GM03348 (cell line): Measurements from ENCODE around the gene HTR2B.
"Not testable (repeated sequence)": the region's sequence is repeated elsewhere in the genome, so short reads cannot be mapped to it uniquely, and the experiment has no call there.

ENCODE experiments used
- DNase-seq: peaks from one replicate; pipeline ENCODE4 v3.0.0; 2012; ENCODE audit warnings: low spot score

Gene HTR2B

DNA sequence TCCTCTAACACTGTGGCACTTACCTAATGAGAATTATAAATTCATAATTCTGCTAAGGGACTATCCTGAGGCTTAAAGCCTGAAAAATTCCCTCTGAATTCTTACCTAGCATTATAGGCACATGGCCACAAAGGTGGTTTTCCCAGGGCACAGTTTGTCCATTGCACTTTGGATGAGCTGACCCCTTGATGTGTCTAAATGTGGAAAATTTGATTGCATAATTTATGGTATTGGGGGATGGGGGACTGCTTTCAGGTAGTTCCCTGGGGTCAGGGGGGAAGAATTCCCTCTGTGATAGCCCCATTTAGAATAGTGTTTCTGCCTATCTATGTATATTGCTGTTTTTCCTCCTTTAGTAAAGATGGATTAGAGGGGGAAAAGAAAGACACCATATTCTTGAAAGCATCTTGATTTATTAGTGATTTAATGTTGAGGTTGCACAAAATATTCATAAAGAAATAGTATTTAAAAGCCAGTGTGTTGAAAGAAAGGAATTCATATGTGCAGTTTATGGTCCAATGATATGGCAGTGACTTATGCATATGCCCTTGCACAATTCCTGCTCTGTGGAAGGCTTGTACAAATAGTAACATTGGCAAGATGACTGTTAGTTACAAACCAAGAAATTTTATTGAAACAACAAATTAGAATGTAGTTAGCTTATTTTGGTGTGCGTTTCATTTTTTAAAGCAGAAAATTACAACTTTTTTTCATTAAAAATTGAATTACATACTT, 8.7 kb upstream of the HTR2B start:
- DNase-seq = no peak

DNA sequence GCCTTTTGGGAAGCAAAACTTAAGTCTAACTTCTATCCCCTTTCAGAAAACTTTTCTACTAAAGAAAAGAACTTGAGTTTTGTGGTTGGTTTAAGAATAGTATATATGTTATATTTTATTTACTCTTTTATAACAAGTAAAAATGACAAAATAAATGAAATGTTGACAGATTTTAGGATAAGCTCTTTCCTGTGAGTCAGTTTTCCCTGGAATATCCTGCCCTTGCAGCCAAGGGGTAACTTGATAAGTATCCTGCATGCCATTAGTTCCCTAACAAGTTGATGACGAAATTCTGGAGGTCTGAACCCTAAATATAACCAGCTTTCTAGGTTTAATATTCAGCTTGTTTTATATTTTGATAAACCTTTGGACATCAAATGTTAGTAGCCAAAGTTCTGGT, 7.3 kb upstream of the HTR2B start:
- DNase-seq = peak; percentile 24

- DNase-seq = no peak
Observed at GRCh38 chr2:231130336-231131056, 5.7 kb upstream of the HTR2B start.

DNA sequence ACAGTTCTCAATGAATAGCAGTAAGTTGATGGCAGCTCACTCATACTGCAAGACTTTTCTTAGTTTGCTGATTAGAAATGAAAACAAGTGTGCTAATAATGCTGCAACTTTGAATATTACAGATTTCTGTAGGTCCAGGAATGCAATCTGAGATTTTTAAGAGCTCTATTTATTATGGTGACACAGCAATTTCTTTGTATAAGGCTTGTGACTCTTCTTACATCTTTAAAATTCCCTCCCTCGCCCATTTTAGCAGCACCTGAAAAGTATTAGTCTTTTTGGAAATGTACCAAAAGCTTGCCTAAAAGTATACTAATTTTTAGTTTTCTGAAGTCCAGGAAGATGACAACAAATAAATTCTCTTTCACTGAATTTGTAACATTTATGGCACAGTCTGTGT, 4.4 kb upstream of the HTR2B start:
- no peak for DNase-seq

- DNase-seq = no peak
Observed at GRCh38 chr2:231128541-231128940, 3.7 kb upstream of the HTR2B start.

- DNase-seq = no peak
Observed at GRCh38 chr2:231127936-231128335, 3.1 kb upstream of the HTR2B start.

DNA sequence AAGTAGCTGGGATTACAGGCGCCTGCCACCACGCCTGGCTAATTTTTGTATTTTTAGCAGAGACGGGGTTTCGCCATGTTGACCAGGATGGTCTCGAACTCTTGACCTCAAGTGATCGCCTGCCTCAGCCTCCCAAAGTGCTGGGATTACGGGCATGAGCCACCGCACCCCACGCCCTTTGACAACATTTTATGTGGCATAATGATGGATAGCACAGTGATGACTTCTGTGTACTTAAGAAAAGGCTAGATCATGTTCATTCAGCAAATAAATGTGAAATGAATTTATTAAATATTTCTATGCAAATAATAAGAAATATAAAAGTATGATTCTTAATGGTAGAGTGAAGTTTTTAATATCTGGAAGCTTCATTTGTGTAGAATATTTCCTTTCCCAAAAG, 2.6 kb upstream of the HTR2B start:
- no peak for DNase-seq

DNA sequence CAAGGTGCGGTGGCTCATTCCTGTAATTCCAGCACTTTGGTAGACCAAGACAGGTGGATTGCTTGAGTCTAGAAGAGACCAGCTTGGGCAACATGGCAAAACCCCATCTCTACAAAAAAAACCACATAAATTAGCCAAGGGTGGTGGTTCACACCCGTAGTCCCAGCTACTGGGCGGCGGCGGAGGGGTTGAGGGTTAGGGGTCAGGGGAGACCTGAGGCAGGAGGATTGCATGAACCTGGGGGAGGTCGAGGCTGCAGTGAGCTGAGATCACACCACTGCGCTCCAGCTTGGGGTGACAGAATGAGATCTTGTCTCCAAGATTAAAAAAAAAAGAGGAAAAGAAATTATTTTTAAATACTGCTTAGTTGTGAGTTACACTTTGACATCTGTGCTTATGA, 1.3 kb upstream of the HTR2B start:
- DNase-seq = no peak

- DNase-seq = no peak
Observed at GRCh38 chr2:231123362-231123898, 1.4 kb downstream of the HTR2B start.

- DNase-seq = no peak
Observed at GRCh38 chr2:231118614-231118942, 6.3 kb downstream of the HTR2B start.

GRCh38 chr2:231117922-231118613, 6.8 kb downstream of the HTR2B start:
- no peak for DNase-seq

GRCh38 chr2:231117148-231117547, 7.7 kb downstream of the HTR2B start:
- no peak for DNase-seq

DNA sequence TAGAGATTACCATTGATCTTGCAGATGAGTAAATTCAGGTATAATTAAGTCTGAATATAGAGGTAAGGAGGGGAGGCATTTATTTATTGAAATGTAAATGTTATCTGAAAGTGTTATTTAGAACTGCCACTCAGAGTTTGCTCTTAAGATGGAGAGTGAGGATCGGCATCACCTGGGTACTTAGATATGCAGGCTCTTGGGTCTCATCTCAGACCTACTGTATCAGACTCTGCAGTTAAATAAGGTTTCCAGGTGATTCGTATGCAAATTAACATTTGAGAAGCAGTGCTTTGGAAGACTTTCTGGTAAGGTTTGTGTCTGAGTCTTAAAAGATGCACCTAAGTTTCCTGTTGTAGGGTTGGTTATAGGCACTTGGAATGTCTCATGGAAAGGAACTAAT, 9.2 kb downstream of the HTR2B start:
- DNase-seq = no peak

DNA sequence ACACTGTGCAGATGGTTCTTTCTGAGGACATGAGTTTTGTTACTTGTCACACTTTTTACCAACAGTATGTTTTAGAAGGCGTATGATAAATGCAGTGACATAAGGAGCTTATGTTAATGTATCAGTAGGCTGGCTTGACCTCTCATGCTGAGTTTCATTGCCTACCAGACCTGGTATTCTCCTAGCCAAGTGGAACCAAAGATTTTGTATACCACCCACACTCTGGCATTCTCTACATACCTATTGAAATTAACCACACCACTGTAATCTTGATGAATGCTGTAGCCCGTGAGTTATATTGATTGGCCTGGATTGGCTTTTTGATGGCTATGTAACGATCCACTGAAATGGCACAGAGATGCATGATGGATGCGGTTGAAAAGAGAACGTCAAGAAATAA, 11.4 kb downstream of the HTR2B start:
- no peak for DNase-seq

DNA sequence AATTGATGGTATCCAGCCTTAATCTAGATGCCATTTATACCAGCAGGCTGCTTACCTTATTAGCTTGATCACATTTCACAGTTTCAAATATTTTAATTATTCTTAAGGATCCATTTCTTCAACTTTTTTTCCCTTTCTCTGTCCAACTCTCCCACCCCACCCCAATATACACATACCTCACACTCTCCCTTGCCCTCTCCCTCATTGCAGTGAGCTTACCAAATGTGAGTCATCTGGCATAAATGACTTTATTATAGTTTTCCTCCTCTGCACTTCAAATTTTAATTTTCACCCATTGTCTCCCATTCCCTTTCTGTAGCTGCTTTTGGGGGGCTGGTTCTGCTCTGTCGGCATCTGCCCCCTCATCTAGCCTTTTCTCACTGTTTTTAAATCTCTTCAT, 12.9 kb downstream of the HTR2B start:
- peak; percentile 47 for DNase-seq

DNA sequence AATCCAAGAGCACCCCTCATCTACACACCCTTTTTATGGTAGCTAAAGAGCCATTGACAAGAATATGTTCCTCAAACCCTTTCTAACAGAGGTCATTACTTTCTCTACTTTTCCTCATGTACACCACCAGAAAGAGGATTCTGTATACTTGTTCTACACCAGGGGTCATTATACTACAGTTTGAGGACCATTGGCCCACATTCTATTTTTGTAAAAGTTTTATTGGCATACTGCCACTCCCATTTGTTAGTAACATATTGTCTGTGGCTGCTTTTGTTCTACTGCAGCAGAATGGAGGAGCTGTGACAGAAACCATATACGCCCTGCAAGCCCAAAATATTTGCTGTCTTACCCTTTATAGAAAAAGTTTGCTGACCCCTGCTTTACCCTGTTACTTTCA, 14.3 kb downstream of the HTR2B start:
- DNase-seq = peak; percentile 12

DNA sequence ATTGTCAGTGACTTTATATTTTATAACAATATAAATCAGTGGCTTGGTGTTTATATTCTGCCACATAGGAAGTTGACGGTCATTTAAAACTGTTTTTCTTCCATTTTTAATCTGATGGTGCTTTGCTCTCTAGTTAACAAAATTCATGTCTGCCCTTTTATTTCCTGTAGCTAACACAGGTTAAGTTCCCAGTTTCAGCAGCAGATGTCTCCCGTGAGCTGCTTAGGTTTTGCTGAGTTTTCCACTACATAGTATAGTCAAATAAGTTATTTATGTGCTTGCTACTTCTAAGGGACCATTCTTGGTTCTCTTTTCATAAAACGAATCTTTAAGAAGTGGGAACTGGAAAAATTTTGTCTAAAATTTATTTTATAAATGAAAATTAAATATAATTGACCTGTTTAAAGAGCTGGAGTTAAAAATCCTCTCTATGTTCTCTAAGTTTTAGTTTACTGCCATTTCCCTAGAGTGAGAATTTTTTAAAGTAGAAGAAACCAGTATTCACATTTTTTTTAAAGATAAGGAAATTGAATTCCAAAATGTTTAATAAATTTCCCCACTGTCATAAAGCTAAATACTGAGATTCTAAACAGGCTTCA, 20.6 kb downstream of the HTR2B start:
- peak; percentile 62 for DNase-seq

- peak; percentile 13 for DNase-seq
Observed at GRCh38 chr2:231102772-231103171, 22.1 kb downstream of the HTR2B start.

GRCh38 chr2:231100990-231101389, 23.9 kb downstream of the HTR2B start:
- no peak for DNase-seq

DNA sequence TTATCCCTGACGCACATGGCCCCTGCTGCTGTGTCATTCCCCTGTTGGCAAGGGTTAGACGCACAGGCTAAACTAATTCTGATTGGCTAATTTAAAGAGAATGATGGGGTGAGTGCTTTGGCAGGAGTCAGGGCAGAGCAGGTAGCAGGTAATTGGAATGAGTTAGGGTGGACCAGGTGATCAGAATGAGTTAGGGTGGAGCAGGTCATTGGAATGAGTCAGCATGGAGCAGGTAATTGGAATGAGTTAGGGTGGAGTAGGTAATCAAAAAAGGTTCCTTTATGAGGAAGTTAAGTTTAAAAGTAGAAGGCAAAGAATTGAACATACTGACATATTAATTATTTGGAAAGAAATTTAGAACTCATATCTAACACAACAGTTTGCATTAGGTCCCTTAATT, 24.5 kb downstream of the HTR2B start:
- DNase-seq = not testable (repeated sequence)

- no peak for DNase-seq
Observed at GRCh38 chr2:231099918-231100317, 24.9 kb downstream of the HTR2B start.

DNA sequence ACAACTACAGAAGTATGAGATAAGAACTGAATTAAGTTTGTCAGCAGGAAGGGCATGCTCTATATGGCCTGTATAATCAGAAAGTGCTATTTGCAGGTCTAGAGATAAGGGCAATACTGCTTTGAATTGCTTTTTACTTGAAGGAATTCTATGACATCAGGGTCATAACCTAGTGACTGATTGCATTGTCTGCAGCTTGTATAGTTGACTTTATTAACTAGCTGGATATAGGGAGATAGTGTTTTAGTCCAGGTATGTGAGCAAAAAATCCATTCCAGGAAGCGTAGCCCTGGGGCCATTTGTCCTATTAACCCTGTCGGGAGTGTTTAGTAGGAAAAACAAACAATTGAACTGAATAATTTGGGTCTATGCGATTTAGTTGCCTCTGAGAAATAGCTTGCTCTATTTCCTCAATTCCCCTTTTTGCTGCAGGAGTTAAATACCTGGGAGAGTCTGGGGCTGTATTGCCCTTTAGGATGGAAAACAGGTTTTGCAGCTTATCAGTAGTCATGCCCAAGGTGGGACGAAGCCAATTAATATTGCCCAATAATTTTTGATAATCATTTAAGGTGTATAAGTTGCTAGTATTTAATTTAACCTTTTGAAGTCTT, 30.0 kb downstream of the HTR2B start:
- DNase-seq = no peak
